Activated T-cell treated with anti-CD3 and anti-CD28 coated beads, Interleukin-2, amount 50 U/mL, for 48 hours (primary cell): ENCODE results near the gene DCLRE1B.
"Not testable (repeated sequence)": the region's sequence is repeated elsewhere in the genome, so short reads cannot be mapped to it uniquely, and the experiment has no call there.

ENCODE experiments used
- DNase-seq, 2 experiments: peaks; one replicate each; pipeline ENCODE4 v3.0.0-alpha.2; 2020

DCLRE1B gene

GRCh38 chr1:113948151-113948550, 43.0 kb downstream of the DCLRE1B start:
- DNase-seq, result not testable (repeated sequence)

GRCh38 chr1:113949007-113949406, 43.9 kb downstream of the DCLRE1B start:
- DNase-seq, result no peak

- no peak for DNase-seq
These were observed 45.8 kb downstream of the DCLRE1B start for GRCh38 chr1:113950908-113951307.

- DNase-seq, result no peak
These were observed 46.6 kb downstream of the DCLRE1B start for GRCh38 chr1:113951719-113952118.

- DNase-seq, result no peak
These were observed 52.9 kb downstream of the DCLRE1B start for GRCh38 chr1:113957984-113958383.

- DNase-seq, result no peak
These were observed 53.6 kb downstream of the DCLRE1B start for GRCh38 chr1:113958691-113959090.

GRCh38 chr1:113963281-113963906, 58.3 kb downstream of the DCLRE1B start:
- no peak for DNase-seq
